Mesendoderm (in vitro differentiated cells): ENCODE results near the gene PDAP1.

ENCODE experiments used
- DNase-seq: peaks from one replicate; pipeline ENCODE4 v3.0.0; 2013
- H2AK5ac ChIP-seq: 2 replicates; pipeline ENCODE4 v1.6.1; 2013; ENCODE audit warnings: low read length, inconsistent platforms
- H2BK120ac ChIP-seq: 2 replicates; pipeline ENCODE4 v1.6.1; 2013; ENCODE audit warnings: low read depth, mild to moderate bottlenecking, low read length, moderate library complexity, mixed read lengths
- H2BK15ac ChIP-seq: replicated peaks from 2 replicates; pipeline ENCODE4 v1.6.1; 2013; ENCODE audit warnings: low read depth, mild to moderate bottlenecking, moderate library complexity
- H2BK5ac ChIP-seq: 2 replicates; pipeline ENCODE4 v1.6.1; 2013; ENCODE audit warnings: low read length, inconsistent platforms
- H3K18ac ChIP-seq: 2 replicates; pipeline ENCODE4 v1.6.1; 2013; ENCODE audit warnings: mild to moderate bottlenecking, low read length, mixed read lengths
- H3K23ac ChIP-seq: one replicate; pipeline ENCODE4 v1.6.1; 2013; ENCODE audit warnings: low read length
- H3K27ac ChIP-seq: 2 replicates; pipeline ENCODE4 v1.5.1; 2013; ENCODE audit warnings: low read depth, mild to moderate bottlenecking, inconsistent platforms, low read length, moderate library complexity
- H3K27me3 ChIP-seq: 2 replicates; pipeline ENCODE4 v1.6.1; 2013; ENCODE audit warnings: low read length, control low read depth, mild to moderate bottlenecking, inconsistent platforms; ENCODE audit not compliant: insufficient read depth, poor library complexity
- H3K36me3 ChIP-seq: 2 replicates; pipeline ENCODE4 v1.6.1; 2013; ENCODE audit warnings: low read length, inconsistent platforms; ENCODE audit not compliant: control insufficient read depth, insufficient read depth
- H3K4ac ChIP-seq: one replicate; pipeline ENCODE4 v1.6.1; 2013; ENCODE audit warnings: low read depth, mild to moderate bottlenecking, low read length, moderate library complexity
- H3K4me1 ChIP-seq: 2 replicates; pipeline ENCODE4 v1.6.1; 2013; ENCODE audit warnings: low read depth, low read length, inconsistent platforms; ENCODE audit not compliant: control insufficient read depth
- H3K4me2 ChIP-seq: 2 replicates; pipeline ENCODE4 v1.6.1; 2013; ENCODE audit warnings: low read length
- H3K4me3 ChIP-seq: 2 replicates; pipeline ENCODE4 v1.5.1; 2013; ENCODE audit warnings: mild to moderate bottlenecking, low read length
- H3K56ac ChIP-seq: one replicate; pipeline ENCODE4 v1.6.1; 2013; ENCODE audit warnings: low read length
- H3K79me1 ChIP-seq: 2 replicates; pipeline ENCODE4 v1.6.1; 2013; ENCODE audit warnings: low read length, inconsistent platforms
- H3K79me2 ChIP-seq: 2 replicates; pipeline ENCODE4 v1.6.1; 2013; ENCODE audit warnings: mild to moderate bottlenecking, low read length; ENCODE audit not compliant: control insufficient read depth, insufficient read depth
- H3K9ac ChIP-seq: 2 replicates; pipeline ENCODE4 v1.6.1; 2013; ENCODE audit warnings: low read length, inconsistent platforms
- H4K5ac ChIP-seq: one replicate; pipeline ENCODE4 v1.6.1; 2013; ENCODE audit warnings: low read length
- H4K8ac ChIP-seq: one replicate; pipeline ENCODE4 v1.6.1; 2013; ENCODE audit warnings: low read depth, mild to moderate bottlenecking, control low read depth, low read length, moderate library complexity
- WGBS: extraction: QIAGEN DNeasy Blood & Tissue Kit; methylation state at CpG from one replicate; pipeline ENCODE4 v1.1.7; 2013; ENCODE audit warnings: low lambda C conversion rate, missing lambda C conversion rate; ENCODE audit not compliant: insufficient coverage; ENCODE audit errors: extremely low coverage; 5-methylcytosine and 5-hydroxymethylcytosine counted together

Gene PDAP1

DNA sequence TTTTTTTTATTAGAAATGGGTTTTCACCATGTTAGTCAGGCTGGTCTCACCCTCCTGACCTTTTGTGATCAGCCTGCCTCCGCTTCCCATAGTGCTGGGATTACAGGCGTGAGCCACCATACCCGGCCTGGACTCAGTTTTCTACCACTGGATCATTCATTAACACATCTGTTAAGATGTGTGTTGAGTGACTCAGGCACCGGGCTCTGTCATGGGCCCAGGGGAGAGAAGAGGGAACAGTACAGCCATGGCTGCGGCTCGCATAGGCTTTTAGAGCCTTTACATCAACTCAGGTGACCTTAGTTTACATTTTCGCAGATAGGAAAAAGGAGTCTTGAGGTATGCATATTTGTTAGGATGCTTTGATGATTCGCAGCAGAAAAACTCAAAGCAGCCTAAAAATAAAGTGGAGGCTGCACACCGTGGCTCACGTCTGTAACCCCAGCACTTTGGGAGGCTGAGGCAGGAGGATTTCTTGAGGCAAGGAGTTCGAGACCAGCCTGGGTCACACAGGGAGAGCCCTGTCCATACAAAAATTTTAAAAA, 36.9 kb downstream of the PDAP1 start:
- no CpG with 5 or more reads among the region's 11 CpGs for WGBS
- H2BK5ac ChIP-seq: no peak overlapping the region
- H3K79me2 ChIP-seq: peaks cover 2% of the 10 kb centered on the region
- H4K8ac ChIP-seq: no peak overlapping the region
- H3K4me2 ChIP-seq: no peak overlapping the region
- peak; percentile 42 for DNase-seq
- no peak overlapping the region for H3K23ac ChIP-seq
- H3K4me1 ChIP-seq: no peaks in the 10 kb centered on the region
- H3K27me3 ChIP-seq: no peaks in the 10 kb centered on the region
- no peak overlapping the region for H3K4ac ChIP-seq
- H2BK120ac ChIP-seq: no peak overlapping the region
- no peak overlapping the region for H2BK15ac ChIP-seq
- no peak overlapping the region for H3K27ac ChIP-seq
- H3K18ac ChIP-seq: no peak overlapping the region
- no peak overlapping the region for H2AK5ac ChIP-seq
- no peak overlapping the region for H3K56ac ChIP-seq
- no peak overlapping the region for H3K4me3 ChIP-seq
- peaks cover 6% of the 10 kb centered on the region for H3K36me3 ChIP-seq
- no peak overlapping the region for H3K9ac ChIP-seq
- no peak overlapping the region for H4K5ac ChIP-seq
- peaks cover 3% of the 10 kb centered on the region for H3K79me1 ChIP-seq

DNA sequence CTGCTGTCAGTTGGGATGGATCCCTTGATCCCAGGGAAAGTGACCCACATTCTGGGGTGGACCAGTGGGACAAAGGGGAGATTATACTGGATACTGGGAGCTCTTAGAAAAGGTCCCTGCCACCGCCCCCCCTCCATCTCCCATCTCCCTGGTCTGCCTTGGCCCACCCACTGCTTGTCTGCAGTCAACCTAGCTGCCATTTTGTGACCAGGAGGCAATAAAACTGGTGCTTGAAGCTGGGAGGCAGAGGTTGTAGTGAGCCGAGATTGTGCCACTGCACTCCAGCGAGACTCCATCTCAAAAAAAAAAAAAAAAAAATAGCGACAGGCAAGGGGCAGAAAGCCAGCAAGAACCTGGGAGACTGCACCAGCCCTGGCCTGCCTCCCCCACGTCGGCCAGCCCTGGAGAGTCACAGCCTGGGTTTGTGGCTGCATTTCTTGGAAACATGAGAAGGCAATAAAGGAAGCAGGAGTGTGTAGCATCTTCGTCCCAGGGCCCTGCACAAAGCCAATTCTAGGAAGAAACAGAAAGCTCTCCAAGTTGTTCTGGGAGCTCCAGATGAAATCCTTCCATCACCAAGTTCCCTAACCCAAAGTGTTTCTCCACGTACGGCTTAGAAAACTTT, 38.5 kb downstream of the PDAP1 start:
- H3K36me3 ChIP-seq: peaks cover 6% of the 10 kb centered on the region
- H3K9ac ChIP-seq: no peak overlapping the region
- H3K79me2 ChIP-seq: no peaks in the 10 kb centered on the region
- no peak overlapping the region for H2BK15ac ChIP-seq
- WGBS: no CpG with 5 or more reads among the region's 9 CpGs
- no peaks in the 10 kb centered on the region for H3K27me3 ChIP-seq
- H2BK5ac ChIP-seq: no peak overlapping the region
- no peaks in the 10 kb centered on the region for H3K4me1 ChIP-seq
- H3K18ac ChIP-seq: no peak overlapping the region
- no peak overlapping the region for H4K8ac ChIP-seq
- H3K4me3 ChIP-seq: no peak overlapping the region
- H3K27ac ChIP-seq: no peak overlapping the region
- H2AK5ac ChIP-seq: no peak overlapping the region
- H4K5ac ChIP-seq: no peak overlapping the region
- DNase-seq: no peak
- H3K79me1 ChIP-seq: no peaks in the 10 kb centered on the region
- no peak overlapping the region for H3K4ac ChIP-seq
- no peak overlapping the region for H3K23ac ChIP-seq
- no peak overlapping the region for H3K4me2 ChIP-seq
- no peak overlapping the region for H2BK120ac ChIP-seq
- no peak overlapping the region for H3K56ac ChIP-seq

DNA sequence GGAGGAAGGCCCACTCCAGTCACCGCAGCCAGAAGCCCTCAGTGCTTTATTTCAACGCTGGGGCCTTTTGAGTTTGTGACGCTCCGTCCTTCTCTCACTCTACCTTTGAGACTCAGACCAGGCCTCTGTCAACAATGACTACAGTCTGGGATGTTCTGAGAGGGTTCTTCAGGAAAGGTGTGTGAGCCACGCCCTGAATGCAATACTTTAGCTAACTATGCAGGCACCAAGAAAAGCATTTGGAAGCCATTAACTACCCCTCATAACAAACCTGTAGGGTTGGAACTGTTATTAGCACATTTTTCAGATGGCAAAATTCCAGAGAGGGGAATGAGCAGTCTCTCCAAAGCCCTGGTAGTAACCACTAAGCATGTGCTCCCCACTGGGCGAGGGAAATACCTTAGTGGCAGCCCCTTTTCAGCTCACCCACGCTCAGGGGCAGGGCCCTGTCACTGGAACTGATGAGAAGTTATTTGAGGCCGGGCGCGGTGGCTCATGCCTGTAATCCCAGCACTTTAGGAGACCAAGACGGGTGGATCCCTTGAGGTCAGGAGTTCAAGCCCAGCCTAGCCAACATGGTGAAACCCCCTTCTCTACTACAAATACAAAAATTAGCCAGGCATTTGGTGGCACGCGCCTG, 39.5 kb downstream of the PDAP1 start:
- DNase-seq: peak; percentile 59
- Histone ChIP-seq H3K27ac (no peak overlapping the region), H3K23ac (no peak overlapping the region)

DNA sequence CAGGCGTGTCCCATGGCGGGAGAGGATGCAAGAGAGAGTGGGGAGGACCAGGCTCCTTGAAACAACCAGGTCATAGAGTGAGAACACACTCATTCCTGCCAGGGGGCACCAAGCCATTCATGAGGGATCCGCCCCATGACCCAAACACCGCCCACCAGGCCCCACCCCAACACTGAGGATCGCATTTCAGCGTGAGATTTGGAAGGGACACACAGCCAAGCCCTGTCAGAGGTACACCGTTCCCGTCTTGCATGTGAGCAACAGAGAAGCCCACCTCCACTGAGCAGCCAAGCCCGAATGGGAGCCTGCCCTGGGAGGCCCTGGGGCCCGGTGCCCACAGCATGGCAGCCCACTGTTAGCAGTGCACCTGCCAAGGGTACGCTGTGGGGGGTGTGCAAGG, 41.8 kb downstream of the PDAP1 start:
- H3K56ac ChIP-seq: no peak overlapping the region
- H3K4me1 ChIP-seq: no peaks in the 10 kb centered on the region
- no peak overlapping the region for H2BK120ac ChIP-seq
- no peak overlapping the region for H2AK5ac ChIP-seq
- H3K18ac ChIP-seq: no peak overlapping the region
- WGBS: no CpG with 5 or more reads among the region's 11 CpGs
- no peak overlapping the region for H3K9ac ChIP-seq
- H2BK5ac ChIP-seq: no peak overlapping the region
- no peak overlapping the region for H2BK15ac ChIP-seq
- H3K36me3 ChIP-seq: peaks cover 6% of the 10 kb centered on the region
- H3K27ac ChIP-seq: no peak overlapping the region
- H3K79me2 ChIP-seq: no peaks in the 10 kb centered on the region
- H3K4me3 ChIP-seq: no peak overlapping the region
- no peak overlapping the region for H3K4me2 ChIP-seq
- no peak overlapping the region for H4K8ac ChIP-seq
- H3K23ac ChIP-seq: no peak overlapping the region
- H3K4ac ChIP-seq: no peak overlapping the region
- H3K27me3 ChIP-seq: no peaks in the 10 kb centered on the region
- no peak overlapping the region for H4K5ac ChIP-seq
- DNase-seq: no peak
- H3K79me1 ChIP-seq: no peaks in the 10 kb centered on the region

More for the DNA sequence above, 39.5 kb downstream of the PDAP1 start:
- no peak overlapping the region for H3K9ac ChIP-seq
- no peak overlapping the region for H3K4me3 ChIP-seq
- no peaks in the 10 kb centered on the region for H3K4me1 ChIP-seq
- no peak overlapping the region for H2BK5ac ChIP-seq
- H3K79me2 ChIP-seq: no peaks in the 10 kb centered on the region
- no peaks in the 10 kb centered on the region for H3K79me1 ChIP-seq
- no peak overlapping the region for H3K18ac ChIP-seq
- H2AK5ac ChIP-seq: no peak overlapping the region
- no peak overlapping the region for H4K5ac ChIP-seq
- no CpG with 5 or more reads among the region's 13 CpGs for WGBS
- no peak overlapping the region for H3K4me2 ChIP-seq
- no peak overlapping the region for H4K8ac ChIP-seq
- H3K36me3 ChIP-seq: peaks cover 6% of the 10 kb centered on the region
- H2BK120ac ChIP-seq: no peak overlapping the region
- no peak overlapping the region for H3K56ac ChIP-seq
- H3K27me3 ChIP-seq: no peaks in the 10 kb centered on the region
- no peak overlapping the region for H3K4ac ChIP-seq
- no peak overlapping the region for H2BK15ac ChIP-seq

DNA sequence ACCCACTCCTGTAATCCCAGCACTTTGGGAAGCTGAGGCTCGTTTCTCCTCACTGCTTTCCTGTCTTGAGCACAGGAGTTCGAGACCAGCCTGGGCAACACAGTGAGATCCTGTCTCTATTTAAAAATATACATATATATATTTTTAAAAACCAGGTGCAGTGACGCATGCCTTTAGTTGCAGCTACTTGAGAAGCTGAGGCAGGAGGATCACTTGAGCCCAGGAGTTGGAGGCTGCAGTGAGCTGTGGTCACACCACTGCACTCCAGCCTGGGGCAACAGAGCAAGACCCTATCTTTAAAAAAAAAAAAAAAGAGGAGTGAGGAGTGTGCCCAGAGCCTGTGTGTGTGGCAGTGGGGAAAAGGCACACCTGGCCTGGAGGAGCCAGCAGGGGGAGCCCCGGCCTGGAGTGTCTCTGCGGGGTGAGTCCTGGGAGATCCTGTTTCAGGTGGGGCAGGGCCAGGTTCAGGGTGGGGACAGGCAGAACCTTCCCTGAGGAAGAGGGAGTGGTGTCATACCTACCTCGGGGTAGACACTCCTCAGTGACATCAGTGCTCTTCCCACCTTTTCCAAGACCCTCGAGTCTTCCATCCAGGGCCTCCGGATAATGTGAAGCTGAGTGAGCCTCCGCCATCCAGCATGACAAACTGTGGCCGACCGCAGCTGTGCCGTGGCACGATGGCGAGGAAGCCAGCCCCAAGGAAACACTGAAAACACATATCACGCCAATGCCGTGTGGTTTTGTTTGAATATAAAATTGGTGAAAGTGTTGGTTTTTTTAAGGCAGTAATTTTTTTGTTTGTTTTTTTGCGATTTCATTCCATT, 42.9 kb downstream of the PDAP1 start:
- peak; percentile 69 for DNase-seq
- H3K36me3 ChIP-seq: peaks cover 6% of the 10 kb centered on the region

More for the DNA sequence above, 42.9 kb downstream of the PDAP1 start:
- no peak overlapping the region for H4K5ac ChIP-seq
- H3K56ac ChIP-seq: no peak overlapping the region
- no peak overlapping the region for H2BK5ac ChIP-seq
- no peak overlapping the region for H3K9ac ChIP-seq
- no peaks in the 10 kb centered on the region for H3K79me2 ChIP-seq
- no peak overlapping the region for H3K23ac ChIP-seq
- H3K27ac ChIP-seq: no peak overlapping the region
- no CpG with 5 or more reads among the region's 17 CpGs for WGBS
- H2BK15ac ChIP-seq: no peak overlapping the region
- no peak overlapping the region for H4K8ac ChIP-seq
- H3K4me2 ChIP-seq: no peak overlapping the region
- no peak overlapping the region for H3K4ac ChIP-seq
- no peak overlapping the region for H2BK120ac ChIP-seq
- H3K18ac ChIP-seq: no peak overlapping the region
- H3K4me3 ChIP-seq: no peak overlapping the region
- H3K4me1 ChIP-seq: no peaks in the 10 kb centered on the region
- H3K27me3 ChIP-seq: no peaks in the 10 kb centered on the region
- no peak overlapping the region for H2AK5ac ChIP-seq
- H3K79me1 ChIP-seq: no peaks in the 10 kb centered on the region
